Coronary artery (tissue), 2 donors: ENCODE measurements around the gene GTSF1L.
"Not testable (repeated sequence)": the region's sequence is repeated elsewhere in the genome, so short reads cannot be mapped to it uniquely, and the experiment has no call there.

ENCODE experiments used
- DNase-seq: peaks from one replicate; pipeline ENCODE4 v3.0.0-alpha.2; 2017; ENCODE audit warnings: low spot score
- H3K27ac ChIP-seq, 2 donors: fragments of 200-600 bp; sonication (generic); one replicate each; pipeline ENCODE4 v1.5.1; 2016 to 2019
- H3K4me3 ChIP-seq: fragments of 200-600 bp; sonication (generic); 2 replicates; pipeline ENCODE4 v1.5.1; 2016; ENCODE audit warnings: mild to moderate bottlenecking, moderate library complexity
- CTCF ChIP-seq: fragments of 200-600 bp; sonication (generic); IDR thresholded peaks from one replicate; pipeline ENCODE4 v1.5.1; 2019; ENCODE audit warnings: antibody characterized with exemption

The GTSF1L gene

GRCh38 chr20:43766385-43766784 is 39.6 kb upstream of the GTSF1L start:
- no peak overlapping the region for H3K27ac ChIP-seq
- no peak for DNase-seq
- H3K4me3 ChIP-seq, result no peak overlapping the region
- TF ChIP-seq CTCF, result no peak

DNA sequence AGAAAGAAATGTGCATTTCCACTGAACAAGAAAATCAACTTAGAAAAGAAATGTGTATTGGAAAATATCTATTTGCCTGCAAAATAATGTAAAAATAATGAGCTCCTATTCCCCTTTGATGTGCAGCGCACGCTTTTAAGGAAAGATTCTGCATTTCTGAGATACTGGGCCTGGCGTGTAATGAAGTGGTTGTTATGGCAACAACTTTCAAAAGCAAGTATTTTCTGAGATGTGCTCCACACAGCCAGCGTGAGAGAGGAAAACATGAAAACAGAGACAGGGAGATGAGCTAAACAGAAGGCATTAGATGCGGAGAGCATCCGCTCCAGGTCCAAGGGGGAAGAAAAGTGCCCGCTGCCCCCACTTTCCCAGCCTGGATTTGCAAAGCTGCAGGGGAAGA is 39.1 kb upstream of the GTSF1L start:
- no peak for TF ChIP-seq CTCF
- DNase-seq, result no peak
- no peak overlapping the region for H3K27ac ChIP-seq
- H3K4me3 ChIP-seq, result no peak overlapping the region

DNA sequence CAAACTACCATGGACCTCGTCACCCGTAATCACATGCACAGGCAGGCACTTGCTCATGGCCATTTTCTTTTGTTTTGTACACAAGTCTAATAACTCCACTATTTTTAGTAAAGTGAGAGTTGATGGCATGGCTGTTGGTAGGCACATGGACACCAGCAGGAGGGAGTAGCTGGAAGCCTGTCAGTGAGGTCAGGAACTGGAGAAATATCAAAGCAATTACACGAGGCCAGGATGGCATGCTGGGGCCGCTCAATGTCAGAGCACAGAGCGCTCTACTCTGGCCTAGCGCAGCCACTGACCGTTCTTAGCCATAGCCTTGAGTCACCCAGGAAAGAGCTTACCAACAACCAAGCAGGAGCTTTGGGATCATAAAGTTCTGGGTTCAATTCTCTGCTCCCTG is 36.1 kb upstream of the GTSF1L start:
- Histone ChIP-seq H3K4me3 (no peak overlapping the region), H3K27ac (no peak overlapping the region)
- TF ChIP-seq CTCF, result no peak
- no peak for DNase-seq

- no peak for TF ChIP-seq CTCF
- Histone ChIP-seq H3K27ac (no peak overlapping the region), H3K4me3 (no peak overlapping the region)
- DNase-seq, result no peak
Measured at GRCh38 chr20:43761386-43762340, 34.9 kb upstream of the GTSF1L start.

DNA sequence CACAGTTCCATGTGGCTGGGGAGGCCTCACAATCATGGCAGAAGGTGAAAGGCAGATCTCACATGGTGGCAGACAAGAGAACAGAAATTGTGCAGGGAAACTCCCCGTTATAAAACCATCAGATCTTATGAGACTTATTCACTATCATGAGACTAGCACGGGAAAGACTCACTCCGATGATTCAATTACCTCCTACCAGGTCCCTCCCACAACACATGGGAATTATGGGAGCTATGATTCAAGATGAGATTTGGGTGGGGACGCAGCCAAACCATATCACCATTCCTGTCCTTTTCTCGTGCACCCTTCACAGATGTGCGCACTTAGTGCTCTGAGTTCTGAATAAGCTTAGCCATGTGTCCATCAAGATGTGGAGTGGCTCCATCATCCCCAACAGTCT is 31.1 kb upstream of the GTSF1L start:
- H3K4me3 ChIP-seq, DNase-seq, H3K27ac ChIP-seq: not testable (repeated sequence)

GRCh38 chr20:43755851-43756250 is 29.0 kb upstream of the GTSF1L start:
- no peak for DNase-seq
- H3K4me3 ChIP-seq, result no peak overlapping the region
- TF ChIP-seq CTCF, result no peak
- H3K27ac ChIP-seq, result no peak overlapping the region

DNA sequence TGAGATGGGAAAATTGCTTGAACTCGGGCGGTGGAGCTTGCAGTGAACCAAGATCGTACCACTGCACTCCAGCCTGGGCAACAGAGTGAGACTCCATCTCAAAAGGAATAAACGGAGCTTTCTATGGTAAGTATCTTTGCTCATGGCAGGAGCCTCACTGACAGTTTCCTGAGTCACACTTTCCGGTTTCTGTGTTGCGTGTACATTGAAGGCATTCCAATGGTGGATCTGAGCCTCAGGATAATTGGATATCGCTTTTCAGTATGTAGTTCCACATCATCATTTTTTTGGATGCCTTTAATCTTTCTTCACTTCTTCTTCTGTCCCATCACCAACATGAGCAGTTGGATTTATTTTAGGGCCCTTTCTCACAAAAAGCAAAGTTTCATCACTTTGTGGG is 28.6 kb upstream of the GTSF1L start:
- Histone ChIP-seq H3K27ac (no peak overlapping the region), H3K4me3 (no peak overlapping the region)
- no peak for TF ChIP-seq CTCF
- no peak for DNase-seq
